Measurements from ENCODE around the gene MGAT5B. TPM values are rescaled to one million over a fixed set of nuclear protein-coding genes. Genes with fewer than 3 reads are reported as not detected.

MGAT5B gene
- total and polyA plus RNA-seq, 8 donors: 0.10 to 1.7 (median 0.32) TPM; not detected in 4

- H3K4me3 ChIP-seq: no peak overlapping the region
- 68 to 78% (median 72%) methylated on average over 6 of the region's 6 CpGs for WGBS, 5 donors
- DNase-seq: no peak
- no peaks in the 10 kb centered on the region for H3K9me3 ChIP-seq
- H3K27me3 ChIP-seq: peaks cover 0 to 86% (median 12%) of the 10 kb centered on the region in 3 donors
- H3K36me3 ChIP-seq: no peaks in the 10 kb centered on the region
- intact Hi-C loops (cut with DNase I; ENCODE audit: low total_unique reads): no loop called here
- no peak overlapping the region for H3K27ac ChIP-seq
- TF ChIP-seq CTCF (IDR thresholded peaks at IDR 0.05) (no peak), POLR2A (IDR thresholded peaks at IDR 0.05) (no peak), POLR2AphosphoS5 (IDR thresholded peaks at IDR 0.05) (no peak), EP300 (IDR thresholded peaks at IDR 0.05) (no peak)
- H3K4me1 ChIP-seq: no peaks in the 10 kb centered on the region
These were observed 50.6 kb downstream of the MGAT5B start for GRCh38 chr17:76918811-76919210.

GRCh38 chr17:76920364-76921139 is 52.3 kb downstream of the MGAT5B start:
- TF ChIP-seq CTCF (IDR thresholded peaks at IDR 0.05) (no peak), POLR2A (IDR thresholded peaks at IDR 0.05) (no peak), EP300 (IDR thresholded peaks at IDR 0.05) (no peak), POLR2AphosphoS5 (IDR thresholded peaks at IDR 0.05) (no peak)
- WGBS, 5 donors: 50 to 62% (median 57%) methylated on average over 13 of the region's 13 CpGs
- intact Hi-C loops (cut with DNase I; ENCODE audit: low total_unique reads): no loop called here
- Histone ChIP-seq H3K36me3 (no peaks in the 10 kb centered on the region), H3K4me3 (no peak overlapping the region), H3K27ac (no peak overlapping the region), H3K4me1 (no peaks in the 10 kb centered on the region), H3K9me3 (no peaks in the 10 kb centered on the region), H3K27me3 (peaks cover 0 to 91% (median 18%) of the 10 kb centered on the region in 3 donors)
- DNase-seq: no peak

- 69 to 78% (median 75%) methylated on average over 10 to 12 of the region's 12 CpGs for WGBS, 5 donors
- Histone ChIP-seq H3K36me3 (no peaks in the 10 kb centered on the region), H3K4me3 (no peak overlapping the region), H3K27ac (no peak overlapping the region), H3K4me1 (no peaks in the 10 kb centered on the region), H3K9me3 (no peaks in the 10 kb centered on the region), H3K27me3 (peaks cover 0 to 81% (median 18%) of the 10 kb centered on the region in 3 donors)
- TF ChIP-seq POLR2A (IDR thresholded peaks at IDR 0.05) (no peak), CTCF (IDR thresholded peaks at IDR 0.05) (no peak), POLR2AphosphoS5 (IDR thresholded peaks at IDR 0.05) (no peak), EP300 (IDR thresholded peaks at IDR 0.05) (no peak)
- no peak for DNase-seq
- intact Hi-C loops (cut with DNase I; ENCODE audit: low total_unique reads): no loop called here
These were observed 53.3 kb downstream of the MGAT5B start for GRCh38 chr17:76921340-76922036.

GRCh38 chr17:76922084-76922483 is 53.9 kb downstream of the MGAT5B start:
- TF ChIP-seq EP300 (IDR thresholded peaks at IDR 0.05): no peak
- no peak for TF ChIP-seq POLR2AphosphoS5 (IDR thresholded peaks at IDR 0.05)
- no peak for TF ChIP-seq POLR2A (IDR thresholded peaks at IDR 0.05)
- no peak for TF ChIP-seq CTCF (IDR thresholded peaks at IDR 0.05)
- Histone ChIP-seq H3K9me3 (no peaks in the 10 kb centered on the region), H3K27ac (no peak overlapping the region), H3K36me3 (no peaks in the 10 kb centered on the region), H3K27me3 (peaks cover 0 to 75% (median 18%) of the 10 kb centered on the region in 3 donors), H3K4me1 (no peaks in the 10 kb centered on the region), H3K4me3 (no peak overlapping the region)
- no peak for DNase-seq
- WGBS, 5 donors: 19 to 40% (median 35%) methylated on average over 1 of the region's 1 CpG
- intact Hi-C loops (cut with DNase I; ENCODE audit: low total_unique reads): no loop called here

Data from stomach (tissue), 9 donors.